NCI-H1436 treated with DMSO at 0.1 percent for 48 hours (cell line): ENCODE measurements around the gene MATN1.
"Not testable (repeated sequence)": the region's sequence is repeated elsewhere in the genome, so short reads cannot be mapped to it uniquely, and the experiment has no call there.

Experiments used
- DNase-seq: peaks from one replicate; lab custom pipeline; 2025; lab: John Stamatoyannopoulos, UW

MATN1 gene

DNA sequence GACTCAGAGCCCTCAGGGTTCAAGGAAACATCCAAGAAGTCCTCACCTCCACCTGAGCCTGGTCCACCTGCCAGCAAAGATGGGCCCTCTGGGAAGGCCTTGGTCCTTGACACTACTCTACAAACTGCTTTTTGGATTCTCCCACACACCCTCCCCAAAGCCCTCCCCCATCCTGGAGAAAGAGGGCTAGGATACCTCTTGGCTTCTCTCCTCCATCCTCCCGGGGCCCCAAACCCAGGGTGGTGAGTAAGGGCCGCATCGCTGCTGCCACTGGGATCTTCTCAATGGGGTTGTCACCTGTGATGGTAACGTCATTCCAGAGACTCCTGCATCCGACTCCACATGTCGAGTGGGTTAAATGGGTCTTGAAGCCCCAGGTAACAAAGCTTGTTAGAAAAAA lies 26.6 kb downstream of the MATN1 start:
- DNase-seq, result no peak

GRCh38 chr1:30695439-30695841 lies 27.9 kb downstream of the MATN1 start:
- no peak for DNase-seq

- no peak for DNase-seq
Observed at GRCh38 chr1:30694280-30695175, 28.9 kb downstream of the MATN1 start.

- no peak for DNase-seq
Observed at GRCh38 chr1:30693822-30694221, 29.6 kb downstream of the MATN1 start.

GRCh38 chr1:30693366-30693765 lies 30.0 kb downstream of the MATN1 start:
- DNase-seq, result no peak

DNA sequence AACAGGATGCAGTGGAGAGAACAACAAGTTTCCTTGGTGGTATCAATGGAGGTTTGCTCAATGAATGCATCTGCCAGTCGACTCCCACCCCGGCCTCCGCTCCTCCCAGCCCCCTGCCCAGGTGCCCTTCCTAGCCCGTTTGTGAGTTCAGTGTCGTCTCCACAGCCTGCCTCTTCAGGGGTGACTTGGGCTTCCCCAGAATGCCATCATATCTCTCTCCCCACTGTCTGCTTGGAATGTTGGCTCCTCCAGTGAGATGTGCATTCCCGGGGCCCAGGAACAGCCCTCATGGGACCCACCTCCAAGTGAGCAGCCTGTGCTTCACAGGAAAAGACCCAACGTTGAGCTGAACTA lies 30.5 kb downstream of the MATN1 start:
- DNase-seq, result no peak

GRCh38 chr1:30692201-30692947 lies 31.0 kb downstream of the MATN1 start:
- DNase-seq, result no peak

- DNase-seq, result no peak
Observed at GRCh38 chr1:30691480-30691879, 31.9 kb downstream of the MATN1 start.

- DNase-seq, result no peak
Observed at GRCh38 chr1:30689901-30690645, 33.3 kb downstream of the MATN1 start.

- no peak for DNase-seq
Observed at GRCh38 chr1:30688920-30689794, 34.2 kb downstream of the MATN1 start.

DNA sequence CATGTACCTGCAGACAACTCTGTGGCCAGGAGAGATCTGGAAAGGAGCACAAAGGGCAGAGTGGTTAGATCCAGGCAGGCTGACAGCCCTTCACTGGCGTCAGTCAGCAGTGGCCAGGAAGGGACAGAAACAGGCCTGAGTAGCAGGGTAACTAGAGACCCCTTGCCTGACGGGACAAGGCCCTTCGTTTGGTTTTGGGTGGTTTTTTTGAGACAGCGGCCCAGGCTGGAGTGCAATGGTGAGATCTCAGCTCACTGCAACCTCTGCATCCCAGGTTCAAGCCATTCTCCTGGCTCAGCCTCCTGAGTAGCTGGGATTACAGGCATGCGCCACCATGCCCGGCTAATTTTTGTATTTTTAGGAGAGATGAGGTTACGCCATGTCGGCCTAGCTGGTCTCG lies 34.9 kb downstream of the MATN1 start:
- not testable (repeated sequence) for DNase-seq

DNA sequence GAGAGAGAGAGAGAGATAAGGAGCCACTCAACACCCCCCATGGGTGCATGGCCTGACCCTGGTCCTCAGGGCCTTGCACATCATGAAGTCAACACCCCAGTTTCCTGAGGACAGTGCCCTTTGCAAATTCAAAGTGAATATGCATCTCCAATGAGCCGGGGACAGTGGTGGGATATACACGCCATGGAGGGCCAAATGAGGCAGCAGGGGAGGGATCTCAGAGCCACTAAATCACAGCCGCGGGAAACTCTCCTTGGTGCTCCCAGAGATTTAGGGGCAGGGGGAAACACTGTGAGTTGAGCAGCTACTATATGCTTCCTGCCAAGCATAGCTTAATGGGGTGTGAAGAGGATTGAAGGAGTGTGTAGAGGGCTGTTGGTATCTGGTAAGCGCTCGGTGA lies 35.5 kb downstream of the MATN1 start:
- DNase-seq, result no peak

DNA sequence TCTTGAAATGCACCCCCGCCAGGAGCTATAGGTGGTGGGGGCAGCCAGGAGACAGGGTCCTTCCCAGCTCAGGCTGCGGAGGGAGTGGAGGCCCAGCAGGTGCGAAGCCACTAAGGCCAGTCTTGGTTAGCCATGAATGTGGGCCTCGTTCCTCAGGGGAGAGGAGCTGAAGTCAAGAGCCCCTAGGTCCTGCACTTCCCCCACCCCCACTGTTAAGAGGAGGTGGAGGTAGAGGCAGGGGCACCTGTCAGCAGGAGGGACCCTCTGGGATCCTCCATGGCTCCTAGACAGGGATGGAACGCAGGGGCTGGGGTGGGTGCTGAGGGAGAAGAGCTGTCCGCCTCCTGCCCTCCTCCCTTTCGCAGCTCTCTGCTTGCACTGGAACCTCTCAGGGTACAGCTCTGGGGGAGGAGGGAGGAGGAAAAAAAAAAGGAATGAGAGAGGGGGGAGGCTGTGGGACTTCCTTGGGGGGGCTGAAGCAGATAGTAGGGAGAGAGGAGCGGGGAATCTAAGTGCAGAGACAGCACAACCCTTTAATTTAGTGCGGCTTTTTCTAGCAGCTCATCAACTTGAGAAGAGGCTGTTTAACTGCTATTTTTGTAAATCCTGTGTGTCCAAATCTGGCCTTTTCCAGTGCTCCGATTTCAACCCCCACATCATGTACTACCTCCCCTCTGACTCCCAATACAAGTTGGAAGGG lies 37.0 kb downstream of the MATN1 start:
- DNase-seq, result no peak

- no peak for DNase-seq
Observed at GRCh38 chr1:30685796-30686165, 37.6 kb downstream of the MATN1 start.

DNA sequence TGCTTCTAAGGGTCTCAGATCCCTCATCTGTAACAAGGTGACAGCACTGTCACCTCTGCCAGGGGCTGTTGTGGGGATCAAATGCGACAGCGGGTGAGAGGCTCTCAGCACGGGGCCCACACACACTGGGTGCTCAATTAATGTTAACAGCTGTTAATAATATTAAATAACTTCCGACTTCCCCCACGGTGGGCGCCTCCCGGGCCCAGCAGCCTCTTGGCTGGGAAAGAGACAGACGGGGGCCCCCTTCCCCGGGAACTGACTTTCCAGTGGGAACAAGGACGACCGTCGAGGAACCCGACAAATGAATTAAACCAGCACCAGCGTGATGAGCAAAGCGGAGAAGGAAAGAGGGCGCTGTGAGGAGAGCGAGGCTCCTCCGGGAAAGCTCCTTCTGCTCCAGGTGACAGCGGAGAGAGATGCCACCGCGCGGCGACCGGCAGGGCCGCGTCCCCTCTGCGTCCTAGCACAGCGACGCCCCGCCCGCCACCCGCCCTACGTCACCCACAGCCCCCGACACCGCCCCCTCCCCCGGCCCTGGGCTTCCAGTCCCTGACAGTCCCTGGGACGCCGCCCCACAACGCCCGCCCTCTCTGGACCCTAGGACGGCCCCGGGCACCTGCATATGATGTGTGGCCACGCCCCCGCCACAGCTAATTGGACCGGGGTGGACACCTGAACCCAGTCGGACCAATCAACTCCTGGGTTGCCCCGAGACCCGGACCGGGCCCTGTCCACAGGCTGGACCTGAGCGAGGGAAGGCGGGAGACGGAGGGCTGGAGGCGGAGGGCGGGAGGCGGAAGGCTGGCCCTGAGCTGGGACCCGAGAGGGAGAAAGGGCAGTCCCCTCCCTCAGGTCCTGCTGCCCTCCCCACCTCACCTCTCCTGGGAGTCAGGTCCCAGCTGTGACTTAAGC lies 38.2 kb downstream of the MATN1 start:
- DNase-seq, result peak; percentile 85

GRCh38 chr1:30684259-30684658 lies 39.1 kb downstream of the MATN1 start:
- no peak for DNase-seq

DNA sequence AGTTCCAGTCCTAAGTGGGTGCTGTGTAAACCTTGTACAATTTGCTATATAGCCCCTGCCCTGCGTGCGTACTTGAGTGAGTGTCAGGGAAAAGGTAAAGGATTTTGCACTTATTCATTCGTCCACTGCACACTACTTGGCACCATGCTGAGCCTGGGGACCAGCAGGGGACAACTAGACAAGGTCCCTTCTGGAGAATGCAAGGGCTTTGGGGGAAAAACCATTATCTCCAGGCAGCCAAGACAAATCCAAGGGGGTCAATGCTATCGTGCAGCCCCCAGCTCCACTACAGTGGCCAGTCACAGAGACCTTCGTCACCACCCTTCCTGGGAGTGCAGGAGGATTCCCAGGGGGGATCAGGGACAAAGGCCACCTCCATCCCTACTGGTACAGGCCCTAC lies 39.7 kb downstream of the MATN1 start:
- no peak for DNase-seq

- no peak for DNase-seq
Observed at GRCh38 chr1:30682396-30683275, 40.7 kb downstream of the MATN1 start.

GRCh38 chr1:30681782-30682181 lies 41.6 kb downstream of the MATN1 start:
- DNase-seq, result no peak
